OCI-LY3 (cell line): ENCODE measurements around the gene MAPK12.

Source experiments
- H2AFZ ChIP-seq: fragments of 200-600, 300-600 bp; shearing (Covaris generic); 2 replicates; pipeline ENCODE4 v1.6.0; 2014; ENCODE audit warnings: antibody characterized with exemption, low read depth, low read length
- H3K27ac ChIP-seq: fragments of 200-600, 300-600 bp; sonication (generic); 2 replicates; pipeline ENCODE4 v1.5.1; 2014; ENCODE audit warnings: mild to moderate bottlenecking, low read length, moderate library complexity, mixed read lengths
- H3K27me3 ChIP-seq: fragments of 200-600, 300-600 bp; sonication (generic); 2 replicates; pipeline ENCODE4 v1.6.1; 2014; ENCODE audit warnings: low read depth, low read length, mixed read lengths
- H3K36me3 ChIP-seq: fragments of 200-600, 300-600 bp; sonication (generic); replicated peaks from 2 replicates; pipeline ENCODE3; 2014; ENCODE audit warnings: low read depth, low read length, mixed read lengths
- H3K4me1 ChIP-seq: fragments of 300-600, 200-600 bp; sonication (generic); 2 replicates; pipeline ENCODE4 v1.6.1; 2014; ENCODE audit warnings: low read length, mixed read lengths
- H3K4me2 ChIP-seq: fragments of 200-600, 300-600 bp; sonication (generic); 2 replicates; pipeline ENCODE4 v1.6.1; 2014; ENCODE audit warnings: low read length, mixed read lengths
- H3K4me3 ChIP-seq: fragments of 300-600, 200-600 bp; sonication (generic); 2 replicates; pipeline ENCODE4 v1.5.1; 2014; ENCODE audit warnings: antibody characterized with exemption, mild to moderate bottlenecking, low read length, moderate library complexity
- H3K79me2 ChIP-seq: fragments of 300-600, 200-600 bp; shearing (Covaris generic); 2 replicates; pipeline ENCODE4 v1.6.1; 2014; ENCODE audit warnings: mild to moderate bottlenecking, low read length, mixed read lengths
- H3K9ac ChIP-seq: fragments of 300-600, 200-600 bp; shearing (Covaris generic); 2 replicates; pipeline ENCODE4 v1.6.0; 2014; ENCODE audit warnings: mild to moderate bottlenecking, low read length, moderate library complexity
- H3K9me3 ChIP-seq: fragments of 200-600, 300-600 bp; shearing (Covaris generic); 2 replicates; pipeline ENCODE4 v1.6.1; 2014; ENCODE audit warnings: low read length, mixed read lengths; ENCODE audit not compliant: insufficient read depth
- H4K20me1 ChIP-seq: fragments of 200-600, 300-600 bp; sonication (generic); 2 replicates; pipeline ENCODE4 v1.6.1; 2016; ENCODE audit warnings: low read length, mixed read lengths; ENCODE audit not compliant: insufficient read depth
- CTCF ChIP-seq: fragments of 200-600, 300-600 bp; sonication (generic); IDR thresholded peaks from 2 replicates; pipeline ENCODE4 v1.5.1; 2014; ENCODE audit warnings: antibody characterized with exemption, low read length, low read depth
- EZH2phosphoT487 ChIP-seq: fragments of 200-600 bp; shearing (Covaris generic); IDR thresholded peaks from 2 replicates; pipeline ENCODE4 v1.6.1; 2018; ENCODE audit warnings: antibody characterized with exemption, mixed run types, low read depth

The MAPK12 gene

GRCh38 chr22:50242406-50242949 lies 19.0 kb downstream of the MAPK12 start:
- Histone ChIP-seq H3K27me3 (no peaks in the 10 kb centered on the region), H3K4me1 (peaks cover 10% of the 10 kb centered on the region), H3K79me2 (peaks cover 59% of the 10 kb centered on the region), H3K4me3 (peak overlapping the region; percentile 29), H3K27ac (no peak overlapping the region), H2AFZ (no peak overlapping the region), H4K20me1 (no peaks in the 10 kb centered on the region), H3K4me2 (peak overlapping the region; percentile 51), H3K9me3 (no peaks in the 10 kb centered on the region), H3K36me3 (peaks cover 3% of the 10 kb centered on the region), H3K9ac (no peak overlapping the region)
- no peak for TF ChIP-seq EZH2phosphoT487
- no peak for TF ChIP-seq CTCF

GRCh38 chr22:50238755-50239154 lies 22.7 kb downstream of the MAPK12 start:
- H3K27ac ChIP-seq: no peak overlapping the region
- H3K4me3 ChIP-seq: no peak overlapping the region
- no peak overlapping the region for H3K4me2 ChIP-seq
- H3K27me3 ChIP-seq: no peaks in the 10 kb centered on the region
- H3K79me2 ChIP-seq: peaks cover 65% of the 10 kb centered on the region
- peaks cover 6% of the 10 kb centered on the region for H3K36me3 ChIP-seq
- H3K9me3 ChIP-seq: no peaks in the 10 kb centered on the region
- no peaks in the 10 kb centered on the region for H4K20me1 ChIP-seq
- no peak overlapping the region for H3K9ac ChIP-seq
- no peak overlapping the region for H2AFZ ChIP-seq
- no peak for TF ChIP-seq EZH2phosphoT487
- no peak for TF ChIP-seq CTCF
- H3K4me1 ChIP-seq: peaks cover 5% of the 10 kb centered on the region

GRCh38 chr22:50236731-50237409 lies 24.6 kb downstream of the MAPK12 start:
- Histone ChIP-seq H3K9me3 (no peaks in the 10 kb centered on the region), H3K79me2 (peaks cover 46% of the 10 kb centered on the region), H3K4me1 (no peaks in the 10 kb centered on the region), H3K36me3 (peaks cover 4% of the 10 kb centered on the region), H3K9ac (no peak overlapping the region), H3K27me3 (no peaks in the 10 kb centered on the region), H2AFZ (no peak overlapping the region), H4K20me1 (no peaks in the 10 kb centered on the region), H3K4me2 (no peak overlapping the region), H3K27ac (no peak overlapping the region), H3K4me3 (no peak overlapping the region)
- TF ChIP-seq EZH2phosphoT487: no peak
- peak; percentile 39 for TF ChIP-seq CTCF

GRCh38 chr22:50233223-50233622 lies 28.3 kb downstream of the MAPK12 start:
- H3K4me2 ChIP-seq: no peak overlapping the region
- no peaks in the 10 kb centered on the region for H3K27me3 ChIP-seq
- H2AFZ ChIP-seq: no peak overlapping the region
- H3K27ac ChIP-seq: no peak overlapping the region
- TF ChIP-seq CTCF: no peak
- no peak for TF ChIP-seq EZH2phosphoT487
- H3K4me1 ChIP-seq: no peaks in the 10 kb centered on the region
- H3K9ac ChIP-seq: no peak overlapping the region
- no peaks in the 10 kb centered on the region for H4K20me1 ChIP-seq
- H3K36me3 ChIP-seq: peaks cover 4% of the 10 kb centered on the region
- H3K4me3 ChIP-seq: no peak overlapping the region
- H3K9me3 ChIP-seq: no peaks in the 10 kb centered on the region
- H3K79me2 ChIP-seq: peaks cover 26% of the 10 kb centered on the region
